GM19193 (cell line): Measurements from ENCODE around the gene NCDN.

Source experiments
- POLR2A ChIP-seq: IDR thresholded peaks from 4 replicates; pipeline ENCODE4 v1.6.1; 2011; ENCODE audit not compliant: insufficient read depth, insufficient read length; ENCODE audit errors: extremely low read depth

NCDN gene

GRCh38 chr1:35573198-35574124 lies 15.9 kb downstream of the NCDN start, which contains the start of gene TFAP2E:
Gene TFAP2E (plus strand): TSS chr1:35573314. CDS start chr1:35573578, 264 bp downstream.
- TF ChIP-seq POLR2A, result no peak

DNA sequence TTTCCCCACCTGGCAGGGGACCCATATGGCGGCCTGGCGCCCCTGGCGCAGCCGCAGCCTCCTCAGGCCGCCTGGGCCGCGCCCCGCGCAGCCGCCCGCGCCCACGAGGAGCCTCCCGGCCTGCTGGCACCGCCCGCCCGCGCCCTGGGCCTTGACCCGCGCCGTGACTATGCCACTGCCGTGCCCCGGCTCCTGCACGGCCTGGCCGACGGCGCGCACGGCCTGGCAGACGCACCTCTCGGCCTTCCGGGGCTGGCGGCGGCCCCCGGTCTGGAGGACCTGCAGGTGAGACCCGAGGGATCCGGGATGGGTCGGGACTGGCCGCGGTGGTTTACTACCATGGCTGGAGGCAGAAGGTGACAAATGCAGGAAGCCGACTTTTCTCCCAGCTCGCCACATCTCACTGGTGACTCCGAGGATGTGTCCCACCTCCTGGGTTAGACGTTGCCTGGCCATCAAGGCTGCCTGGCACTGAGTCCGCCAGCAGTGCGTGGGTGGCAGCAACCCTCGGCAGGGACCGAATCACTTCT lies 16.6 kb downstream of the NCDN start:
- TF ChIP-seq POLR2A, result no peak

- TF ChIP-seq POLR2A, result no peak
Measured at GRCh38 chr1:35574655-35575415, 17.2 kb downstream of the NCDN start.

GRCh38 chr1:35575416-35575958 lies 17.9 kb downstream of the NCDN start:
- no peak for TF ChIP-seq POLR2A

DNA sequence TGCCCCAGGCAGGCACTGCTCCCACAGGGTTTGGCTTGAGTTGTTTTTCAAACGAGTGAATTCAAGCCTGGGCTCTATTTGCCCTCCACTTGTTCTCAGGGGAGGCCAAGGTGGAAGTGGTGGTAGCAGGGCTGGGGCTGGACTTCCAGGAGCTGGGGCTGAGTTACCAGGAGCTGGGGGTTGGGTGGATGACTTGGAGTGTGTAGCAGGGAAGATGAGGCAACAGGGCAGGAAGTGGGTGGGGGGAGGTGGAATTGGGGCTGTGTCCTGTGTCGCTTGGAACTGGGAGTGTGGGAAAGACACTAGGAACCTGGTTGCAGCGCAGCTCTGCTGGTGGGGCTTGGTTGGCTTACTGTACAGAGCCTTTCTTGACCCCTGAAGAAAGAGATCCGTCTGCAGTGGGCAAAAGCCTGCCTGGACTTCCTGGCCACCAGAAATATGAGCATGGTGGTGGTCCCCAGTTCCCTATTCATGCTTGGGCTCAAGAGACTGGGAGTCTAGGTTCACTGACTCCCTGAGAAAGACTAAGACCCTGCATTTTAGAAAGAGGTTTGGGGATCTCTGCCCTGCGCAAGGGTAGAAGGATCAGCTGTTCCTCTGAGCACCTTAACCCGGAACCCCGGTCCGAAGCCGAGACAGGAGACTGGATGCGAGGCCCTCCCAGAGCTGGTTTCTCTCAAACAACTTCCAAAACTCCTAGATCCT lies 18.6 kb downstream of the NCDN start:
- no peak for TF ChIP-seq POLR2A

DNA sequence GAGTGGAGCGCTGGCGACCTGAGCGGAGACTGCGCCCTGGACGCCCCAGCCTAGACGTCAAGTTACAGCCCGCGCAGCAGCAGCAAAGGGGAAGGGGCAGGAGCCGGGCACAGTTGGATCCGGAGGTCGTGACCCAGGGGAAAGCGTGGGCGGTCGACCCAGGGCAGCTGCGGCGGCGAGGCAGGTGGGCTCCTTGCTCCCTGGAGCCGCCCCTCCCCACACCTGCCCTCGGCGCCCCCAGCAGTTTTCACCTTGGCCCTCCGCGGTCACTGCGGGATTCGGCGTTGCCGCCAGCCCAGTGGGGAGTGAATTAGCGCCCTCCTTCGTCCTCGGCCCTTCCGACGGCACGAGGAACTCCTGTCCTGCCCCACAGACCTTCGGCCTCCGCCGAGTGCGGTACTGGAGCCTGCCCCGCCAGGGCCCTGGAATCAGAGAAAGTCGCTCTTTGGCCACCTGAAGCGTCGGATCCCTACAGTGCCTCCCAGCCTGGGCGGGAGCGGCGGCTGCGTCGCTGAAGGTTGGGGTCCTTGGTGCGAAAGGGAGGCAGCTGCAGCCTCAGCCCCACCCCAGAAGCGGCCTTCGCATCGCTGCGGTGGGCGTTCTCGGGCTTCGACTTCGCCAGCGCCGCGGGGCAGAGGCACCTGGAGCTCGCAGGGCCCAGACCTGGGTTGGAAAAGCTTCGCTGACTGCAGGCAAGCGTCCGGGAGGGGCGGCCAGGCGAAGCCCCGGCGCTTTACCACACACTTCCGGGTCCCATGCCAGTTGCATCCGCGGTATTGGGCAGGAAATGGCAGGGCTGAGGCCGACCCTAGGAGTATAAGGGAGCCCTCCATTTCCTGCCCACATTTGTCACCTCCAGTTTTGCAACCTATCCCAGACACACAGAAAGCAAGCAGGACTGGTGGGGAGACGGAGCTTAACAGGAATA lies 19.7 kb downstream of the NCDN start:
- peak; percentile 61 for TF ChIP-seq POLR2A

DNA sequence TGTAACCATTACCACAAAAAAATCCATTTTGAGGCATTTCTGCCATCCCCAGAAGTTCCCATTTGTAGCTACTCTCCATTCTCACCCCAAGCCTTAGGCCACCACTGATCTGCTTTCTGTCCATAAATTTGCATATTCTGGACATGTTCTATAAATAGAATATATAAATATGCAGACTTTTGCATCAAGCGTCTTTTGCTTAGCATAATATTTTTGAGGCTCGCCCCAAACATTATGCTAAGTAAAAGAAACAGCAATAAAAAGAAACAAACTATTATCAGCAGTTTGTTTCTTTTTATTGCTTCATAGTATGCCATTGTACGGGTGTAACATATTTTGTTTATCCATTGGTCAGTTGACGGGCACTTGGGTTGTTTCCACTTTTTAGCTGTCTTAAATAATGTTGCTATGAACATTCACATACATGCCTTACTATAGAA lies 23.4 kb downstream of the NCDN start:
- no peak for TF ChIP-seq POLR2A

GRCh38 chr1:35585281-35585680 lies 27.7 kb downstream of the NCDN start:
- TF ChIP-seq POLR2A, result no peak

GRCh38 chr1:35586808-35587207 lies 29.2 kb downstream of the NCDN start:
- TF ChIP-seq POLR2A, result no peak

DNA sequence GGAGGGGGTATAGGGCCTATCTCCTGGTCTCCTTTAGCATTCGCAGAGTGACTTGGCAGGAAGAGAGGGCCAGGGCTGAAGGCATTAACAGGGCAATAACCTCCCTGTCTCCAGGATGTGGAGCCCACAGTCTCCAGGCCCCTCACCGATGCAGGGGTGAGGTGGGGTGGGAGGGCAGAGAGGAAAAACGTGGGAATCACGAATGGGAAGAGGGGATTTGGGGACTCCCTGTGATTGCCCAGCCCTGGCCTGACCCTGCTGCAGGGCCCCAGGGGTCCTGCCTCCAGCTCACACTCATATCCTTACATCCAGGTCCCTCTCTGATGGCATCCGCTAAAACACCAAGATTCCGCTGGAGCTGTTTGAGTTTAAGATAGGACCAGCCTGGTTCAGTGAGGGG lies 30.1 kb downstream of the NCDN start:
- no peak for TF ChIP-seq POLR2A

- no peak for TF ChIP-seq POLR2A
Measured at GRCh38 chr1:35588197-35588910, 30.8 kb downstream of the NCDN start.

- no peak for TF ChIP-seq POLR2A
Measured at GRCh38 chr1:35589516-35590427, 32.2 kb downstream of the NCDN start.
